DOHH2 (cell line): Measurements from ENCODE around the gene BTBD2.

Experiments
- H3F3A ChIP-seq: fragments of 200-600 bp; sonication (generic), shearing (Covaris generic); 2 replicates; pipeline ENCODE4 v1.6.0; 2016; ENCODE audit warnings: antibody characterized with exemption, mild to moderate bottlenecking; ENCODE audit not compliant: control insufficient read depth, insufficient read depth
- H3K27ac ChIP-seq: fragments of 200-600 bp; sonication (generic); 2 replicates; pipeline ENCODE4 v1.5.1; 2014; ENCODE audit warnings: low read depth, mild to moderate bottlenecking, low read length, moderate library complexity
- H3K27me3 ChIP-seq: fragments of 200-600 bp; sonication (generic); 2 replicates; pipeline ENCODE4 v1.6.1; 2014; ENCODE audit warnings: mild to moderate bottlenecking, low read length, mixed read lengths; ENCODE audit not compliant: control insufficient read depth
- H3K36me3 ChIP-seq: fragments of 200-600 bp; sonication (generic); 2 replicates; pipeline ENCODE4 v1.6.1; 2014; ENCODE audit warnings: mild to moderate bottlenecking, low read length, moderate library complexity, mixed read lengths; ENCODE audit not compliant: control insufficient read depth
- H3K4me1 ChIP-seq: fragments of 200-600 bp; sonication (generic); 2 replicates; pipeline ENCODE4 v1.6.1; 2014; ENCODE audit warnings: mild to moderate bottlenecking, low read length, mixed read lengths; ENCODE audit not compliant: control insufficient read depth
- H3K4me2 ChIP-seq: fragments of 200-600 bp; sonication (generic); 2 replicates; pipeline ENCODE4 v1.6.0; 2014; ENCODE audit warnings: mild to moderate bottlenecking, low read length, moderate library complexity
- H3K4me3 ChIP-seq: fragments of 200-600 bp; sonication (generic); 2 replicates; pipeline ENCODE4 v1.5.1; 2014; ENCODE audit warnings: mild to moderate bottlenecking, low read length, mixed read lengths
- H3K79me2 ChIP-seq: fragments of 200-600 bp; sonication (generic); 2 replicates; pipeline ENCODE4 v1.6.1; 2014; ENCODE audit warnings: mild to moderate bottlenecking, low read length, mixed read lengths; ENCODE audit not compliant: control insufficient read depth
- H3K9me2 ChIP-seq: fragments of 200-600 bp; sonication (generic); replicated peaks from 2 replicates; pipeline ENCODE4 v1.6.1; 2014; ENCODE audit warnings: mild to moderate bottlenecking, low read length, mixed read lengths; ENCODE audit not compliant: control insufficient read depth
- H3K9me3 ChIP-seq: fragments of 200-600 bp; sonication (generic); 2 replicates; pipeline ENCODE4 v1.6.1; 2014; ENCODE audit warnings: antibody characterized with exemption, low read length, mixed read lengths; ENCODE audit not compliant: control insufficient read depth, insufficient read depth
- H4K20me1 ChIP-seq: fragments of 200-600 bp; sonication (generic); 2 replicates; pipeline ENCODE4 v1.6.0; 2014; ENCODE audit warnings: low read depth, mild to moderate bottlenecking, antibody characterized with exemption, low read length, moderate library complexity; ENCODE audit not compliant: control insufficient read depth, insufficient read depth
- CTCF ChIP-seq: fragments of 200-600 bp; sonication (generic); IDR thresholded peaks from one replicate; pipeline ENCODE4 v1.5.1; 2014; ENCODE audit warnings: antibody characterized with exemption, mild to moderate bottlenecking, low read depth, low read length; ENCODE audit not compliant: poor library complexity, severe bottlenecking
- EZH2phosphoT487 ChIP-seq: fragments of 200-600 bp; sonication (generic); IDR thresholded peaks from 2 replicates; pipeline ENCODE4 v1.6.1; 2017; ENCODE audit warnings: borderline replicate concordance, mild to moderate bottlenecking, antibody characterized with exemption, low read length, moderate library complexity, mixed read lengths

The BTBD2 gene

GRCh38 chr19:1970003-1970805, 45.3 kb downstream of the BTBD2 start:
- Histone ChIP-seq H3K4me3 (no peak overlapping the region), H3K9me3 (no peaks in the 10 kb centered on the region), H3K27me3 (no peaks in the 10 kb centered on the region), H4K20me1 (no peaks in the 10 kb centered on the region), H3K4me2 (no peak overlapping the region), H3K4me1 (no peaks in the 10 kb centered on the region), H3K27ac (no peak overlapping the region), H3K79me2 (peaks cover 68% of the 10 kb centered on the region), H3F3A (no peaks in the 10 kb centered on the region), H3K36me3 (peaks cover 24% of the 10 kb centered on the region), H3K9me2 (no peaks in the 10 kb centered on the region)
- no peak for TF ChIP-seq EZH2phosphoT487
- no peak for TF ChIP-seq CTCF

- Histone ChIP-seq H3K79me2 (peaks cover 62% of the 10 kb centered on the region), H3K9me2 (no peaks in the 10 kb centered on the region), H3K36me3 (peaks cover 18% of the 10 kb centered on the region), H3K4me2 (no peak overlapping the region), H4K20me1 (no peaks in the 10 kb centered on the region), H3F3A (no peaks in the 10 kb centered on the region), H3K4me3 (no peak overlapping the region), H3K4me1 (no peaks in the 10 kb centered on the region), H3K9me3 (no peaks in the 10 kb centered on the region), H3K27ac (no peak overlapping the region), H3K27me3 (no peaks in the 10 kb centered on the region)
- TF ChIP-seq CTCF (no peak), EZH2phosphoT487 (no peak)
Measured at GRCh38 chr19:1969176-1970002, 46.1 kb downstream of the BTBD2 start.

GRCh38 chr19:1968279-1969175, 47.0 kb downstream of the BTBD2 start:
- no peak for TF ChIP-seq EZH2phosphoT487
- no peak for TF ChIP-seq CTCF
- Histone ChIP-seq H3K79me2 (peaks cover 60% of the 10 kb centered on the region), H3K36me3 (peaks cover 14% of the 10 kb centered on the region)

More at GRCh38 chr19:1968279-1969175, 47.0 kb downstream of the BTBD2 start:
- no peaks in the 10 kb centered on the region for H4K20me1 ChIP-seq
- no peaks in the 10 kb centered on the region for H3K27me3 ChIP-seq
- no peaks in the 10 kb centered on the region for H3K4me1 ChIP-seq
- no peaks in the 10 kb centered on the region for H3F3A ChIP-seq
- H3K4me2 ChIP-seq, result no peak overlapping the region
- H3K27ac ChIP-seq, result no peak overlapping the region
- H3K9me2 ChIP-seq, result no peaks in the 10 kb centered on the region
- no peak overlapping the region for H3K4me3 ChIP-seq
- no peaks in the 10 kb centered on the region for H3K9me3 ChIP-seq
